DND-41 (cell line): ENCODE measurements around the gene FNDC3B.

Source experiments
- ATAC-seq: fragments of 200-7000 bp; cut with Tn5 transposase; 3 replicates; pipeline ENCODE4 v1.9.1; 2021; ENCODE audit warnings: low read depth; ENCODE audit not compliant: insufficient read depth
- DNase-seq: peaks from one replicate; pipeline ENCODE4 v3.0.0-alpha.2; 2020
- H2AFZ ChIP-seq: 2 replicates; pipeline ENCODE4 v1.6.0; 2012; ENCODE audit warnings: low read depth, low read length
- H3K27ac ChIP-seq: 2 replicates; pipeline ENCODE4 v1.5.1; 2012; ENCODE audit warnings: low read length, inconsistent platforms
- H3K27me3 ChIP-seq: fragments of 200-600 bp; sonication (generic); 2 replicates; pipeline ENCODE4 v1.6.0; 2012; ENCODE audit warnings: low read length, mild to moderate bottlenecking, inconsistent platforms; ENCODE audit not compliant: insufficient read depth, poor library complexity
- H3K36me3 ChIP-seq: 2 replicates; pipeline ENCODE4 v1.5.1; 2012; ENCODE audit warnings: low read length, inconsistent platforms; ENCODE audit not compliant: insufficient read depth
- H3K4me1 ChIP-seq: 2 replicates; pipeline ENCODE4 v1.5.1; 2012; ENCODE audit warnings: mild to moderate bottlenecking, low read length; ENCODE audit not compliant: insufficient read depth
- H3K4me2 ChIP-seq: 2 replicates; pipeline ENCODE4 v1.6.0; 2012; ENCODE audit warnings: mild to moderate bottlenecking, moderate library complexity, low read length, inconsistent platforms; ENCODE audit not compliant: insufficient read depth
- H3K4me3 ChIP-seq, 2 experiments: fragments of 200-600 bp in 1 of 2; shearing (Covaris generic) in 1 of 2; 2 replicates each; pipeline ENCODE4 v1.5.1; 2012 to 2016; ENCODE audit warnings: inconsistent platforms in 2 of 2, low read length in 2 of 2, mild to moderate bottlenecking in 2 of 2, low read depth in 1 of 2, moderate library complexity in 1 of 2
- H3K79me2 ChIP-seq: 2 replicates; pipeline ENCODE4 v1.6.0; 2012; ENCODE audit warnings: low read length, inconsistent platforms; ENCODE audit not compliant: insufficient read depth
- H3K9ac ChIP-seq: 2 replicates; pipeline ENCODE4 v1.6.0; 2012; ENCODE audit warnings: low read depth, mild to moderate bottlenecking, inconsistent platforms, low read length, moderate library complexity
- H3K9me3 ChIP-seq: 2 replicates; pipeline ENCODE4 v1.5.1; 2012; ENCODE audit warnings: low read length, moderate library complexity, mild to moderate bottlenecking, inconsistent platforms; ENCODE audit not compliant: insufficient read depth, severe bottlenecking
- H4K20me1 ChIP-seq: 2 replicates; pipeline ENCODE4 v1.6.0; 2012; ENCODE audit warnings: low read length; ENCODE audit not compliant: insufficient read depth
- EZH2 ChIP-seq: IDR thresholded peaks from 3 replicates; pipeline ENCODE4 v1.6.1; 2012; ENCODE audit warnings: borderline replicate concordance, low read depth, mild to moderate bottlenecking, moderate library complexity, low read length, inconsistent platforms; ENCODE audit not compliant: severe bottlenecking
- TF ChIP-seq, protein P1 (sequence below): IDR thresholded peaks from 2 replicates; pipeline ENCODE4 v1.5.1; 2012; ENCODE audit warnings: borderline replicate concordance, low read length, moderate library complexity, mild to moderate bottlenecking; ENCODE audit not compliant: poor library complexity, severe bottlenecking; ENCODE audit errors: extremely low read depth

The FNDC3B gene

DNA sequence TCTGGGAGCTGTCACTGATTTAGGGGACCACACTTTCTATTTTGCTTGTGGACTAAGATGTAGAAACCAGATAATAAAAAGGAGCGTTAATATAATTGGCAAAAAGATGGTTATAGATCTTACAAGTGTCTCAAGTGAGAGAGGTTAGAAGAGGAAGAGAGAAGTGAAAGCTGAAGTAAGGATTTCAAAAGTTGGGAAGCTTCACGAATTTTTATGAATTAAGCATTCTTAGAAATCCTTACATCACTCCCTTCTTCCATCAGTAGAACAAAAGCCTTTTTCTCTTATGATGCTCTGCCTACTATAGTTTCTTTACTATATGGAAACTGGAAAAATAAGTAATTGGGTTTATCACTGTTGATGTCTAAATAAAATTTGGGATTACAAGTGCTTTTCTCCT, 146.5 kb downstream of the FNDC3B start:
- Histone ChIP-seq H2AFZ (no peak overlapping the region), H3K79me2 (no peaks in the 10 kb centered on the region), H3K4me2 (no peak overlapping the region), H4K20me1 (peaks cover 2% of the 10 kb centered on the region; the same call in 1 of the 2 replicates), H3K4me1 (no peaks in the 10 kb centered on the region), H3K9me3 (no peaks in the 10 kb centered on the region), H3K36me3 (no peaks in the 10 kb centered on the region), H3K9ac (no peak overlapping the region), H3K27ac (no peak overlapping the region), H3K4me3 (no peak overlapping the region), H3K27me3 (no peaks in the 10 kb centered on the region)
- no peak for TF ChIP-seq EZH2
- TF ChIP-seq, protein P1, sequence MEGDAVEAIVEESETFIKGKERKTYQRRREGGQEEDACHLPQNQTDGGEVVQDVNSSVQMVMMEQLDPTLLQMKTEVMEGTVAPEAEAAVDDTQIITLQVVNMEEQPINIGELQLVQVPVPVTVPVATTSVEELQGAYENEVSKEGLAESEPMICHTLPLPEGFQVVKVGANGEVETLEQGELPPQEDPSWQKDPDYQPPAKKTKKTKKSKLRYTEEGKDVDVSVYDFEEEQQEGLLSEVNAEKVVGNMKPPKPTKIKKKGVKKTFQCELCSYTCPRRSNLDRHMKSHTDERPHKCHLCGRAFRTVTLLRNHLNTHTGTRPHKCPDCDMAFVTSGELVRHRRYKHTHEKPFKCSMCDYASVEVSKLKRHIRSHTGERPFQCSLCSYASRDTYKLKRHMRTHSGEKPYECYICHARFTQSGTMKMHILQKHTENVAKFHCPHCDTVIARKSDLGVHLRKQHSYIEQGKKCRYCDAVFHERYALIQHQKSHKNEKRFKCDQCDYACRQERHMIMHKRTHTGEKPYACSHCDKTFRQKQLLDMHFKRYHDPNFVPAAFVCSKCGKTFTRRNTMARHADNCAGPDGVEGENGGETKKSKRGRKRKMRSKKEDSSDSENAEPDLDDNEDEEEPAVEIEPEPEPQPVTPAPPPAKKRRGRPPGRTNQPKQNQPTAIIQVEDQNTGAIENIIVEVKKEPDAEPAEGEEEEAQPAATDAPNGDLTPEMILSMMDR = no peak
- no peak for DNase-seq
- no peak for ATAC-seq

DNA sequence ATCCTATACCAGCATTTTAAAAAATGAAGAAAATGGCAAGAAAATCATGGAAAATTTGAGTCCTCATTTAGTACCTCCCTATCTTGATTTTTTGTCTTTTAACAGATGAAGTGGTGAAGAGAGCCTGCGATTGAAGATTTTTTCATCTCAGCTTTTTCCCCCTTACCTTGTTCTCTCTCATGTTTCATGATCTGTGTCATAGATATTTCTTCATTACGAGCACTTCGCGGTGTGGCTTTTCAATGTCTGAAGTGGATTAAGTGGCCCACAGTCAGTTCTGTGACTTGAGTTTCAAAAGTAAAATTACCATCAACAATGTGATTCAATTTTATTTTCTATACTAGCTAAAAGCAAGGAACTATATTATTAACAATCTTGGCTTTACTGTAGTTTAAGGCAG, 147.2 kb downstream of the FNDC3B start:
- no peak for TF ChIP-seq EZH2
- Histone ChIP-seq H3K36me3 (no peaks in the 10 kb centered on the region), H3K9ac (no peak overlapping the region), H3K79me2 (no peaks in the 10 kb centered on the region), H3K4me3 (no peak overlapping the region), H3K4me2 (no peak overlapping the region), H3K9me3 (no peaks in the 10 kb centered on the region), H2AFZ (no peak overlapping the region), H3K4me1 (no peaks in the 10 kb centered on the region), H3K27me3 (no peaks in the 10 kb centered on the region), H3K27ac (no peak overlapping the region), H4K20me1 (peaks cover 2% of the 10 kb centered on the region; the same call in 1 of the 2 replicates)
- no peak for ATAC-seq
- DNase-seq = no peak

DNA sequence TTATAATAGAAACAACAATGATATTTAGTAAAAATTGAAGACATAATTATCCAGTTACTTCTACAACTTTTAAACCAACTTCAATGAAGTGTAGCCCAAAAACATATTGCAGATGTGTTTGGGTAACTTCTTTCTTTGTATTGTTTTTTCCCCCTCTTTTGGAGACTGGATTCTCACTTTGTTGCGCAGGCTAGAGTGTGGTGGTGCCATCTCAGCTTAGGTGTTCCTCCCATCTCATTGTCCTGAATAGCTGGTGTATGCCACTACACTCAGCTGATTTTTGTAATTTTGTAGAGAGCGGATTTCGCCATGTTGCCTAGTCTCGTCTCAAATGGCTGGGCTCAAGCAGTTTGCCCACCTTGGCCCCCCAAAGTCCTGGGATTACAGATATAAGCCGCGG, 148.1 kb downstream of the FNDC3B start:
- Histone ChIP-seq H3K4me1 (no peaks in the 10 kb centered on the region), H3K27ac (no peak overlapping the region), H3K27me3 (no peaks in the 10 kb centered on the region), H2AFZ (no peak overlapping the region), H3K9me3 (no peaks in the 10 kb centered on the region), H3K4me3 (no peak overlapping the region), H3K4me2 (no peak overlapping the region), H3K36me3 (no peaks in the 10 kb centered on the region), H4K20me1 (no peaks in the 10 kb centered on the region), H3K9ac (no peak overlapping the region), H3K79me2 (no peaks in the 10 kb centered on the region)
- no peak for TF ChIP-seq EZH2
- TF ChIP-seq, protein P1 = no peak
- DNase-seq (no peak), ATAC-seq (no peak)

DNA sequence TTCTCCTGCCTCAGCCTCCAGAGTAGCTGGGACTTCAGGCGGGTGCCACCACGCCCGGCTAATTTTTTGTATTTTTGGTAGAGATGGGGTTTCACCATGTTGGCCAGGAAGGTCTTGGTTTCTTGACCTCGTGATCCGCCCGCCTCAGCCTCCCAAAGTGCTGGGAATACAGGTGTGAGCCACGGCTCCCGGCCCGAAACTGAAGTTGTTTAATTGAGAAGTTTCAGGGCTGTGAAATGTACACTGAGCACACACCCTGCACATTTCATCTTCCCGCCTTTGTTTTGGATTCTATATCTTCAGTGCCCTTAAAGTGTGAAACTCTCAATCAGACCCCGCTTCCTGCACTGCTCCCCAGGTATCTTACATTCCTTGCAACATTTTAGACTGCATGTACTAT, 149.1 kb downstream of the FNDC3B start:
- no peak overlapping the region for H2AFZ ChIP-seq
- no peaks in the 10 kb centered on the region for H3K9me3 ChIP-seq
- no peaks in the 10 kb centered on the region for H3K79me2 ChIP-seq
- TF ChIP-seq, protein P1 = no peak
- TF ChIP-seq EZH2 = no peak
- H3K4me2 ChIP-seq = no peak overlapping the region
- H3K4me3 ChIP-seq = no peak overlapping the region
- no peak overlapping the region for H3K27ac ChIP-seq
- no peak for ATAC-seq
- no peaks in the 10 kb centered on the region for H3K27me3 ChIP-seq
- no peaks in the 10 kb centered on the region for H3K36me3 ChIP-seq
- no peak overlapping the region for H3K9ac ChIP-seq
- DNase-seq = no peak
- no peaks in the 10 kb centered on the region for H3K4me1 ChIP-seq
- H4K20me1 ChIP-seq = no peaks in the 10 kb centered on the region
